GM12892 (cell line): Measurements from ENCODE around the gene MAP3K5.
"Not testable (repeated sequence)": the region's sequence is repeated elsewhere in the genome, so short reads cannot be mapped to it uniquely, and the experiment has no call there.

ENCODE experiments used
- DNase-seq: peaks from one replicate; pipeline ENCODE4 v3.0.0; 2011; ENCODE audit not compliant: insufficient read length
- FAIRE-seq: peaks from 2 replicates; lab custom pipeline; 2011; peaks lifted over from hg19 to GRCh38; lab: Jason Lieb, UNC
- POLR2A ChIP-seq: IDR thresholded peaks from 2 replicates; pipeline ENCODE4 v1.6.1; 2011; ENCODE audit warnings: low read depth, low read length, control low read depth
- POLR2AphosphoS5 ChIP-seq: IDR thresholded peaks from 2 replicates; pipeline ENCODE4 v1.6.1; 2011; ENCODE audit warnings: low read depth, low read length, control low read depth
- TAF1 ChIP-seq: IDR thresholded peaks from 2 replicates; pipeline ENCODE4 v1.6.1; 2011; ENCODE audit warnings: low read depth, mild to moderate bottlenecking, control low read depth, low read length, borderline replicate concordance

The MAP3K5 gene

GRCh38 chr6:136726837-136727557 is 65.3 kb downstream of the MAP3K5 start:
- FAIRE-seq (no peak), DNase-seq (no peak)
- TF ChIP-seq POLR2A (no peak), TAF1 (no peak), POLR2AphosphoS5 (no peak)

DNA sequence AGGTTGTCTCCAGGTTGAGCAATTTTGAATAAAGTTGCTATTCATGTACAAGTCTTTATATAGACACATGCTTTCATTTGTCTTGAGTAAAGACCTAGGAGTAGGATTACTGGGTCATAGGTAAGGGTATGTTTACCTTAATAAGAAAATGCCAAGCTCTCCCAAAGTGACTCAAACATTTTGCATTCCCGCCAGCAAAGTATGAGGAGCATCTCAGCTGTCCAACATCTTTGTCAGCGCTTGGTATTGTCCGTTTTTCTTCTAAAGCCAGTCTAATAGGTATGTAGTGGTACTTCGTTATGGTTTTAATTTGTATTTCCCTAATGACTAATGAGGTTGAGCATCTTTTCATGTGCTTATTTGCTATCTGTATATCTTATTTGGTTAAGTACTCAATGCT is 67.2 kb downstream of the MAP3K5 start:
- TF ChIP-seq POLR2AphosphoS5: no peak
- TF ChIP-seq POLR2A: no peak
- no peak for TF ChIP-seq TAF1
- FAIRE-seq: peak; percentile 33

DNA sequence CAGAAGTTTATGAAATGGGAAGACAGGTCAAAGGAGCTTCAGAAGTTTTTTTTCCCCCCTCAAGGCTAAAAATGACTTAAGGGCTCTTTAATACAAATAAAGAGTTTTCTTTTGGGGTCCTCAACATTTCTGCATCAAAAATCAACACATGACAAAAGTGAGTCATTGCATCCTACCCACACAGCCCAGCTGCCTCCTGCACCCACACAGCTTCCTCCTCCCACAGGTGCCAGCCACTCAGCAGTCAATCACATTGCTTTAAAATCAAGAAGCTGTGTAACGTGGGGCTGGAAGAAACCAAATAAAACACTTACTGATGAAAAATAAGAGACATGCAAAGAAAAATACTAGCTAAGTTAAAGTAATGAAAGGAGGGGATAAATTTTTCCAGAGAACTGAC is 68.5 kb downstream of the MAP3K5 start:
- no peak for TF ChIP-seq POLR2AphosphoS5
- TF ChIP-seq POLR2A: no peak
- TF ChIP-seq TAF1: no peak
- DNase-seq (no peak), FAIRE-seq (no peak)

More for the DNA sequence above, 67.2 kb downstream of the MAP3K5 start:
- no peak for DNase-seq

- TF ChIP-seq POLR2AphosphoS5 (no peak), TAF1 (no peak), POLR2A (no peak)
- DNase-seq: no peak
- FAIRE-seq: no peak
Observed at GRCh38 chr6:136721467-136721866, 70.8 kb downstream of the MAP3K5 start.

- TF ChIP-seq POLR2A (no peak), TAF1 (no peak), POLR2AphosphoS5 (no peak; the same call in 1 of the 2 replicates)
- DNase-seq: no peak
- peak; percentile 84 for FAIRE-seq
Observed at GRCh38 chr6:136720045-136720770, 72.1 kb downstream of the MAP3K5 start.

- TF ChIP-seq POLR2AphosphoS5: no peak
- TF ChIP-seq TAF1: no peak
- no peak for TF ChIP-seq POLR2A
- DNase-seq: no peak
- peak; percentile 95 for FAIRE-seq
Observed at GRCh38 chr6:136719280-136720044, 72.8 kb downstream of the MAP3K5 start.

DNA sequence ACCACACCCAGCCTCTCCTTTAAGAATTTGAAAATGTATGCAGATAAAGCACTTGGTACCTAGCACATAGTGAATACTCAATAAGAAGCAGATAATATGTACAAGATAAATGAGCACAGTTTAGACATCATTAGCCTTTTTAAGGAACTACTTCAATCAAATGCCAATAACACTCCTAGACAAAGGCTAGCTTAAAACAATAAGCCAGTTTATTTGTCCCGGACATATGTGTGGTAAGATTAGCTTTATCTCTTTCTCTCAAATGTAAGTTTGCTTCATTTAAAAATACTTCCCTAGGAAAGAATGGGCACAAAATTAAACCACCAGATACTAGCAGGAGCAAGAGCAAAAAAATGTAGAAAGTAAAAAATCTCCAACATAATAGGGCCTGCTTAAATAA is 73.8 kb downstream of the MAP3K5 start:
- TF ChIP-seq POLR2AphosphoS5: no peak
- no peak for TF ChIP-seq POLR2A
- no peak for TF ChIP-seq TAF1
- no peak for FAIRE-seq

GRCh38 chr6:136717716-136717990 is 74.6 kb downstream of the MAP3K5 start:
- TF ChIP-seq POLR2A: no peak
- FAIRE-seq: no peak

More for the DNA sequence above, 73.8 kb downstream of the MAP3K5 start:
- no peak for DNase-seq

DNA sequence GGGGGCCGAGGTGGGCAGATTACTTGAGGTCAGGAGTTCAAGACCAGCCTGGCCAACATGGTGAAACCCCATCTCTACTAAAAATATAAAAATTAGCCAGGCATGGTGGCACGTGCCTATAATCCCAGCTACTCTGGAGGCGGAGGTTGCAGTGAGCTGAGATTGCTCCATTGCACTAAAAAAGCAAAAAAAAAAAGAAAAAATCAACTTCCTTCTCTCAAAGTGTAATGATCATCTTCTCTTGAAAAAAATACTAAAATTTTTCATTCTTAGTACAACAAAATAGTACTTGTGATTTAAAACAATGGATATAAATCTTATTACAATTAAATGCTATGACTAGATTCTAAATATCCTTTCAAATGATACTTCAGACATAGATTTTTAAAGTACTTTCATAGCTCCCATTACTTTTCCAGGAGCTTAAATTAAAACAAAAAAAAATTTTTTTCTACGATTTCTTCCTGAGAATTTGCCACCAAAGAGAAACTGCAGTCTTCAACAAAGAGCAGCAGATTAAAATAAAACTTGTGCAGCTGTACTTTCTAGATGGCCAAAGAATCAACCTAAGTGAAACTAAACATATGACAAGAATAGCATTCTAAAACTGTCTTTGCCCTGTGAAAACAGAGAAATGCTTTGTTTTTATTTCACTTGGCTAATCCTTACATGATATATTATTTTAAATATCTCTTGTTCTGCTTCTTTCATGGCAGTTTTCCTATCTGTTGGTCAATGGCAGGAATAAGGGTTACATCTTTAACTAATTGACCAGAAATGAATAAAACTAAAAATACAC is 75.2 kb downstream of the MAP3K5 start:
- DNase-seq (no peak), FAIRE-seq (peak; percentile 86)

More at GRCh38 chr6:136717716-136717990, 74.6 kb downstream of the MAP3K5 start:
- no peak for DNase-seq

GRCh38 chr6:136712642-136713041 is 79.6 kb downstream of the MAP3K5 start:
- not testable (repeated sequence) for DNase-seq, FAIRE-seq

More for the DNA sequence above, 75.2 kb downstream of the MAP3K5 start:
- TF ChIP-seq POLR2AphosphoS5: no peak
- no peak for TF ChIP-seq TAF1
- no peak for TF ChIP-seq POLR2A

DNA sequence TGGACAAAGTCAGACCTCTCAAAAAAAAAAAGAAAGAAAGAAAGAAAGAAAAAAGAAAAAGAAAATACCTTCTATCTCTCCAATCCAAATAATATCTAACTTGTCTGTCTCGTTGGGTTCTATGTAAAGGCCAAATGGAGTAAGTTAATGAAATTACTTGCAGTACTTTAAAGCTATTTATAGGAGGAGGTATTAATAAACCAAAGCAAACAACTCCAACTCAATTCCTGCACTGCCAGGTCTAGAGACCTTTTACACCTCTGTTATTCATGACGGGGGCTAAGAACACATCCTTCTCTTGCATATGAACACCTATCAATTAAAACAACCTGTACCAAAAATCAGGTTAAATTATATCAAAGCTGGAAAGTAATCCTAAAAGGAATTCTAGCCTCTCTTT is 80.6 kb downstream of the MAP3K5 start:
- DNase-seq (no peak), FAIRE-seq (no peak)
- TF ChIP-seq TAF1 (no peak), POLR2AphosphoS5 (no peak), POLR2A (no peak)

DNA sequence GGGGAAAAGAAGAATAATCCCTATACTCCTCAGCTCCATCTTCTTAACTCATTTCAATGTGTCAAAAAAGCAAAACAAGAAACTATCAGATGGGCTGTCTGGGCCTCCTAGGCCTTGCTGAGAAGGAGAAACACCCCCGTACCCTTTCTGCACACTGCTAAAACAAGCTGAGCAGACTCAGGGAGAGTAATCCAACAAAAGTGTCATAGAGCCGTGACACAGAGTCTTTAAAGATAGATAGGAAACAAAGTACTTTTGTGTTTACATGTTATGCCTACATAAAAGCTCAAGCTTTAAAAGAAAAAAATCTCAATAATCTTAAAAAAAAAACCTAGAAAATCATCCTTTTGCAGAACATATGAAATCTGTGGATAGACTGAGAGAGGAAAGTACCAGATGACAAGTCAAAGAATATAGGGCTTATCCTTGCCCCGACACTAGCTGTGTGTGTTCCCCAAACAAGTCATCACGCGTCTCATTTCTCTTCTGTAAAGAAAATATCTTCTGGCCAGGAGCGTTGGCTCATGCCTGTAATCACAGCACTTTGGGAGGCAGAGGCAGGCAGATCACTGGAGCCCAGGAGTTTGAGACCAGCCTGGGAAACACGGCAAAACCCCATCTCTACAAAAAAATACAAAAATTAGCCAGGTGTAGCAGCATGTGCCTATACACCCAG is 81.3 kb downstream of the MAP3K5 start:
- FAIRE-seq: no peak
- TF ChIP-seq TAF1 (no peak), POLR2AphosphoS5 (no peak), POLR2A (no peak)
- no peak for DNase-seq
